HEK293 (cell line): Measurements from ENCODE around the gene ZNF488.

Experiments used
- GLI4 ChIP-seq: fragments of 450-650 bp; formaldehyde crosslinking; IDR thresholded peaks from 2 replicates; pipeline ENCODE4 v1.5.1; 2016; ENCODE audit warnings: missing biosample characterization, missing genetic modification characterization
- GLIS1 ChIP-seq: fragments of 450-650 bp; formaldehyde crosslinking; IDR thresholded peaks from 2 replicates; pipeline ENCODE4 v1.5.1; 2016; ENCODE audit warnings: missing biosample characterization, missing genetic modification characterization
- GLIS2 ChIP-seq: fragments of 450-650 bp; formaldehyde crosslinking; IDR thresholded peaks from 2 replicates; pipeline ENCODE4 v1.5.1; 2016; ENCODE audit warnings: missing biosample characterization, missing genetic modification characterization
- KLF17 ChIP-seq: fragments of 450-650 bp; formaldehyde crosslinking; IDR thresholded peaks from 2 replicates; pipeline ENCODE4 v1.5.1; 2016; ENCODE audit warnings: missing biosample characterization, missing genetic modification characterization
- SP7 ChIP-seq: fragments of 450-650 bp; formaldehyde crosslinking; IDR thresholded peaks from 2 replicates; pipeline ENCODE4 v1.5.1; 2016; ENCODE audit warnings: missing biosample characterization, missing genetic modification characterization
- TSHZ1 ChIP-seq: fragments of 450-650 bp; formaldehyde crosslinking; IDR thresholded peaks from 2 replicates; pipeline ENCODE4 v1.5.1; 2016; ENCODE audit warnings: missing biosample characterization, missing genetic modification characterization, borderline replicate concordance
- ZBTB10 ChIP-seq: fragments of 450-650 bp; formaldehyde crosslinking; IDR thresholded peaks from 2 replicates; pipeline ENCODE4 v1.5.1; 2016; ENCODE audit warnings: missing biosample characterization, missing genetic modification characterization
- ZBTB44 ChIP-seq: fragments of 450-650 bp; IDR thresholded peaks from 2 replicates; pipeline ENCODE4 v1.5.1; 2018; ENCODE audit warnings: missing biosample characterization, mild to moderate bottlenecking, missing genetic modification characterization
- ZEB2 ChIP-seq: fragments of 450-650 bp; formaldehyde crosslinking; IDR thresholded peaks from 2 replicates; pipeline ENCODE4 v1.5.1; 2016; ENCODE audit warnings: missing biosample characterization, missing genetic modification characterization
- ZFHX2 ChIP-seq: fragments of 450-650 bp; formaldehyde crosslinking; conservative IDR thresholded peaks from 2 replicates; pipeline ENCODE4 v1.5.1; 2016; ENCODE audit warnings: missing biosample characterization, missing genetic modification characterization
- ZFP37 ChIP-seq: fragments of 450-650 bp; formaldehyde crosslinking; IDR thresholded peaks from 2 replicates; pipeline ENCODE4 v1.5.1; 2016; ENCODE audit warnings: missing biosample characterization, missing genetic modification characterization
- ZNF114 ChIP-seq: fragments of 450-650 bp; formaldehyde crosslinking; IDR thresholded peaks from 2 replicates; pipeline ENCODE4 v1.5.0; 2017; ENCODE audit warnings: missing biosample characterization, missing genetic modification characterization
- ZNF133 ChIP-seq: fragments of 450-650 bp; formaldehyde crosslinking; IDR thresholded peaks from 2 replicates; pipeline ENCODE4 v1.5.1; 2016; ENCODE audit warnings: missing biosample characterization, missing genetic modification characterization
- ZNF16 ChIP-seq: fragments of 450-650 bp; formaldehyde crosslinking; IDR thresholded peaks from 2 replicates; pipeline ENCODE4 v1.5.1; 2016; ENCODE audit warnings: low read depth, missing biosample characterization, missing genetic modification characterization
- ZNF266 ChIP-seq: fragments of 450-650 bp; formaldehyde crosslinking; IDR thresholded peaks from 2 replicates; pipeline ENCODE4 v1.5.1; 2016; ENCODE audit warnings: missing biosample characterization, missing genetic modification characterization, low read depth
- ZNF335 ChIP-seq: fragments of 450-650 bp; formaldehyde crosslinking; conservative IDR thresholded peaks from 2 replicates; pipeline ENCODE4 v1.5.1; 2016; ENCODE audit warnings: missing biosample characterization, missing genetic modification characterization
- ZNF416 ChIP-seq: fragments of 450-650 bp; formaldehyde crosslinking; IDR thresholded peaks from 2 replicates; pipeline ENCODE4 v1.5.1; 2016; ENCODE audit warnings: missing biosample characterization, missing genetic modification characterization
- ZNF629 ChIP-seq: fragments of 450-650 bp; formaldehyde crosslinking; IDR thresholded peaks from 2 replicates; pipeline ENCODE4 v1.5.1; 2017; ENCODE audit warnings: missing biosample characterization, missing genetic modification characterization
- ZNF660 ChIP-seq: fragments of 450-650 bp; IDR thresholded peaks from 2 replicates; pipeline ENCODE4 v1.5.1; 2018; ENCODE audit warnings: missing biosample characterization, mild to moderate bottlenecking, missing genetic modification characterization
- TF ChIP-seq, protein P1 (sequence below): fragments of 450-650 bp; formaldehyde crosslinking; IDR thresholded peaks from 2 replicates; pipeline ENCODE4 v1.5.1; 2017; ENCODE audit warnings: missing biosample characterization, missing genetic modification characterization
- TF ChIP-seq, protein P2 (sequence below): fragments of 450-650 bp; formaldehyde crosslinking; IDR thresholded peaks from 2 replicates; pipeline ENCODE4 v1.5.1; 2016; ENCODE audit warnings: missing biosample characterization, missing genetic modification characterization
- TF ChIP-seq, protein P3 (sequence below): fragments of 450-650 bp; formaldehyde crosslinking; IDR thresholded peaks from 2 replicates; pipeline ENCODE4 v1.5.1; 2016; ENCODE audit warnings: missing biosample characterization, missing genetic modification characterization
- TF ChIP-seq, protein P4 (sequence below): fragments of 450-650 bp; formaldehyde crosslinking; IDR thresholded peaks from 2 replicates; pipeline ENCODE4 v1.5.1; 2017; ENCODE audit warnings: missing biosample characterization, missing genetic modification characterization

The ZNF488 gene

GRCh38 chr10:47402641-47403301 lies 18.7 kb upstream of the ZNF488 start (continued):
- TF ChIP-seq GLI4 (tag by site-specific recombination): peak; percentile 61; the same call in 1 of the 2 replicates
- peak; percentile 31; the same call in 1 of the 2 replicates for TF ChIP-seq ZEB2 (tag by site-specific recombination)
- TF ChIP-seq SP7 (tag by site-specific recombination): 0 out of 2 replicates have a peak, but pooled peaks have one; percentile 25
- no peak for TF ChIP-seq TSHZ1 (tag by site-specific recombination)
- peak; percentile 54; the same call in 1 of the 2 replicates for TF ChIP-seq ZFP37 (tag by site-specific recombination)
- TF ChIP-seq GLIS2 (tag by site-specific recombination): peak; percentile 67
- peak; percentile 72 for TF ChIP-seq ZNF16
- TF ChIP-seq ZFHX2 (tag by site-specific recombination): 0 out of 2 replicates have a peak, but pooled peaks have one; percentile 17
- peak; percentile 67; the same call in 1 of the 2 replicates for TF ChIP-seq KLF17 (tag by site-specific recombination)
- no peak for TF ChIP-seq ZNF266 (tag by site-specific recombination)
- 0 out of 2 replicates have a peak, but pooled peaks have one; percentile 24 for TF ChIP-seq ZBTB10 (tag by site-specific recombination)
- TF ChIP-seq, protein P1, sequence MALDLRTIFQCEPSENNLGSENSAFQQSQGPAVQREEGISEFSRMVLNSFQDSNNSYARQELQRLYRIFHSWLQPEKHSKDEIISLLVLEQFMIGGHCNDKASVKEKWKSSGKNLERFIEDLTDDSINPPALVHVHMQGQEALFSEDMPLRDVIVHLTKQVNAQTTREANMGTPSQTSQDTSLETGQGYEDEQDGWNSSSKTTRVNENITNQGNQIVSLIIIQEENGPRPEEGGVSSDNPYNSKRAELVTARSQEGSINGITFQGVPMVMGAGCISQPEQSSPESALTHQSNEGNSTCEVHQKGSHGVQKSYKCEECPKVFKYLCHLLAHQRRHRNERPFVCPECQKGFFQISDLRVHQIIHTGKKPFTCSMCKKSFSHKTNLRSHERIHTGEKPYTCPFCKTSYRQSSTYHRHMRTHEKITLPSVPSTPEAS (tag by site-specific recombination): peak; percentile 82
- peak; percentile 50 for TF ChIP-seq GLIS1 (tag by site-specific recombination)
- TF ChIP-seq ZBTB44 (tag by site-specific recombination): no peak
- no peak for TF ChIP-seq ZNF133 (tag by site-specific recombination)
- TF ChIP-seq, protein P2, sequence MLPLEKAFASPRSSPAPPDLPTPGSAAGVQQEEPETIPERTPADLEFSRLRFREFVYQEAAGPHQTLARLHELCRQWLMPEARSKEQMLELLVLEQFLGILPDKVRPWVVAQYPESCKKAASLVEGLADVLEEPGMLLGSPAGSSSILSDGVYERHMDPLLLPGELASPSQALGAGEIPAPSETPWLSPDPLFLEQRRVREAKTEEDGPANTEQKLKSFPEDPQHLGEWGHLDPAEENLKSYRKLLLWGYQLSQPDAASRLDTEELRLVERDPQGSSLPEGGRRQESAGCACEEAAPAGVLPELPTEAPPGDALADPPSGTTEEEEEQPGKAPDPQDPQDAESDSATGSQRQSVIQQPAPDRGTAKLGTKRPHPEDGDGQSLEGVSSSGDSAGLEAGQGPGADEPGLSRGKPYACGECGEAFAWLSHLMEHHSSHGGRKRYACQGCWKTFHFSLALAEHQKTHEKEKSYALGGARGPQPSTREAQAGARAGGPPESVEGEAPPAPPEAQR (tag by site-specific recombination): no peak
- TF ChIP-seq ZNF114: no peak
- TF ChIP-seq ZNF416 (tag by site-specific recombination): no peak
- TF ChIP-seq, protein P3, sequence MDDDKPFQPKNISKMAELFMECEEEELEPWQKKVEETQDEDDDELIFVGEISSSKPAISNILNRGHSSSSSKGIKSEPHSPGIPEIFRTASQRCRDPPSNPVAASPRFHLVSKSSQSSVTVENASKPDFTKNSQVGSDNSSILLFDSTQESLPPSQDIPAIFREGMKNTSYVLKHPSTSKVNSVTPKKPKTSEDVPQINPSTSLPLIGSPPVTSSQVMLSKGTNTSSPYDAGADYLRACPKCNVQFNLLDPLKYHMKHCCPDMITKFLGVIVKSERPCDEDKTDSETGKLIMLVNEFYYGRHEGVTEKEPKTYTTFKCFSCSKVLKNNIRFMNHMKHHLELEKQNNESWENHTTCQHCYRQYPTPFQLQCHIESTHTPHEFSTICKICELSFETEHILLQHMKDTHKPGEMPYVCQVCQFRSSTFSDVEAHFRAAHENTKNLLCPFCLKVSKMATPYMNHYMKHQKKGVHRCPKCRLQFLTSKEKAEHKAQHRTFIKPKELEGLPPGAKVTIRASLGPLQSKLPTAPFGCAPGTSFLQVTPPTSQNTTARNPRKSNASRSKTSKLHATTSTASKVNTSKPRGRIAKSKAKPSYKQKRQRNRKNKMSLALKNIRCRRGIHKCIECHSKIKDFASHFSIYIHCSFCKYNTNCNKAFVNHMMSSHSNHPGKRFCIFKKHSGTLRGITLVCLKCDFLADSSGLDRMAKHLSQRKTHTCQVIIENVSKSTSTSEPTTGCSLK (tag by site-specific recombination): no peak
- TF ChIP-seq, protein P4, sequence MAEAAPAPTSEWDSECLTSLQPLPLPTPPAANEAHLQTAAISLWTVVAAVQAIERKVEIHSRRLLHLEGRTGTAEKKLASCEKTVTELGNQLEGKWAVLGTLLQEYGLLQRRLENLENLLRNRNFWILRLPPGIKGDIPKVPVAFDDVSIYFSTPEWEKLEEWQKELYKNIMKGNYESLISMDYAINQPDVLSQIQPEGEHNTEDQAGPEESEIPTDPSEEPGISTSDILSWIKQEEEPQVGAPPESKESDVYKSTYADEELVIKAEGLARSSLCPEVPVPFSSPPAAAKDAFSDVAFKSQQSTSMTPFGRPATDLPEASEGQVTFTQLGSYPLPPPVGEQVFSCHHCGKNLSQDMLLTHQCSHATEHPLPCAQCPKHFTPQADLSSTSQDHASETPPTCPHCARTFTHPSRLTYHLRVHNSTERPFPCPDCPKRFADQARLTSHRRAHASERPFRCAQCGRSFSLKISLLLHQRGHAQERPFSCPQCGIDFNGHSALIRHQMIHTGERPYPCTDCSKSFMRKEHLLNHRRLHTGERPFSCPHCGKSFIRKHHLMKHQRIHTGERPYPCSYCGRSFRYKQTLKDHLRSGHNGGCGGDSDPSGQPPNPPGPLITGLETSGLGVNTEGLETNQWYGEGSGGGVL (tag by site-specific recombination): peak; percentile 76
- TF ChIP-seq ZNF335 (tag by site-specific recombination): peak; percentile 33; the same call in 1 of the 2 replicates
- peak; percentile 54; the same call in 1 of the 2 replicates for TF ChIP-seq ZNF629 (tag by site-specific recombination)
- no peak for TF ChIP-seq ZNF660 (tag by site-specific recombination)
